ENCODE measurements around the gene CPOX.
A peak's percentile ranks its signal among the peaks of the same experiment; 100 is the strongest.

The CPOX gene

GRCh38 chr3:98558100-98558827 lies 35.1 kb downstream of the CPOX start:
- no peak for DNase-seq (ENCODE audit: low spot score)
- in situ Hi-C loops (cut with MboI; ENCODE audit: low pct_unique_long_range_greater_than_20kb, low sequenced_read_pairs, unreplicated experiment) = no loop called here
- TF ChIP-seq CTCF (IDR thresholded peaks at IDR 0.05; ENCODE audit: extremely low read depth, insufficient read depth, missing control alignments) = no peak

GRCh38 chr3:98557324-98558010 lies 35.9 kb downstream of the CPOX start:
- in situ Hi-C loops (cut with MboI; ENCODE audit: low pct_unique_long_range_greater_than_20kb, low sequenced_read_pairs, unreplicated experiment) = no loop called here
- TF ChIP-seq CTCF (IDR thresholded peaks at IDR 0.05; ENCODE audit: extremely low read depth, insufficient read depth, missing control alignments) = no peak
- no peak for DNase-seq (ENCODE audit: low spot score)

- in situ Hi-C loops (cut with MboI; ENCODE audit: low pct_unique_long_range_greater_than_20kb, low sequenced_read_pairs, unreplicated experiment) = no loop called here
- DNase-seq (ENCODE audit: low spot score) = peak; percentile 54
Observed at GRCh38 chr3:98556164-98557130, 37.0 kb downstream of the CPOX start.

GRCh38 chr3:98555025-98555379 lies 38.4 kb downstream of the CPOX start:
- in situ Hi-C loops (cut with MboI; ENCODE audit: low pct_unique_long_range_greater_than_20kb, low sequenced_read_pairs, unreplicated experiment) = no loop called here
- no peak for DNase-seq (ENCODE audit: low spot score)
- TF ChIP-seq CTCF (IDR thresholded peaks at IDR 0.05; ENCODE audit: extremely low read depth, insufficient read depth, missing control alignments) = no peak

More at GRCh38 chr3:98556164-98557130, 37.0 kb downstream of the CPOX start:
- no peak for TF ChIP-seq CTCF (IDR thresholded peaks at IDR 0.05; ENCODE audit: extremely low read depth, insufficient read depth, missing control alignments)

- TF ChIP-seq CTCF (IDR thresholded peaks at IDR 0.05; ENCODE audit: extremely low read depth, insufficient read depth, missing control alignments) = no peak
- DNase-seq (ENCODE audit: low spot score) = no peak
- in situ Hi-C loops (cut with MboI; ENCODE audit: low pct_unique_long_range_greater_than_20kb, low sequenced_read_pairs, unreplicated experiment) = no loop called here
Observed at GRCh38 chr3:98554580-98554979, 38.8 kb downstream of the CPOX start.

GRCh38 chr3:98553753-98554152 lies 39.7 kb downstream of the CPOX start:
- TF ChIP-seq CTCF (IDR thresholded peaks at IDR 0.05; ENCODE audit: extremely low read depth, insufficient read depth, missing control alignments) = no peak
- in situ Hi-C loops (cut with MboI; ENCODE audit: low pct_unique_long_range_greater_than_20kb, low sequenced_read_pairs, unreplicated experiment) = no loop called here
- DNase-seq (ENCODE audit: low spot score) = no peak

All from GM13977 (cell line).